ENCODE measurements around the gene ALG2. TPM values are rescaled to one million over a fixed set of nuclear protein-coding genes. Genes with fewer than 3 reads are reported as not detected.
A peak's percentile ranks its signal among the peaks of the same experiment; 100 is the strongest.
"Not testable (repeated sequence)": the region's sequence is repeated elsewhere in the genome, so short reads cannot be mapped to it uniquely, and the experiment has no call there.

ALG2 gene
- total RNA-seq, 1 donor from 2014 or later, result 35.4 TPM

GRCh38 chr9:99244344-99245260 lies 22.9 kb upstream of the ALG2 start:
- no peaks in the 10 kb centered on the region for H3K9me3 ChIP-seq
- H3K4me1 ChIP-seq, result no peaks in the 10 kb centered on the region
- DNase-seq, result no peak
- H3K4me3 ChIP-seq, result no peak overlapping the region
- intact Hi-C loops (cut with DNase I), result no loop called here
- ATAC-seq, result peak in 1 of 2 donors; percentile 25
- H3K27ac ChIP-seq, result no peak overlapping the region
- no peak for TF ChIP-seq CTCF (IDR thresholded peaks at IDR 0.05)
- H3K36me3 ChIP-seq, result peaks cover 15% of the 10 kb centered on the region
- no peaks in the 10 kb centered on the region for H3K27me3 ChIP-seq (ENCODE audit: low read depth)

- Histone ChIP-seq H3K4me3 (no peak overlapping the region), H3K27ac (no peak overlapping the region), H3K27me3 (ENCODE audit: low read depth) (no peaks in the 10 kb centered on the region), H3K9me3 (no peaks in the 10 kb centered on the region), H3K4me1 (no peaks in the 10 kb centered on the region), H3K36me3 (peaks cover 31% of the 10 kb centered on the region)
- no peak for TF ChIP-seq CTCF (IDR thresholded peaks at IDR 0.05)
- intact Hi-C loops (cut with DNase I), result no loop called here
- ATAC-seq, result no peak
- no peak for DNase-seq
These were observed 19.4 kb upstream of the ALG2 start for GRCh38 chr9:99241106-99241505.

GRCh38 chr9:99239341-99240060 lies 17.8 kb upstream of the ALG2 start:
- Histone ChIP-seq H3K4me1 (no peaks in the 10 kb centered on the region), H3K27me3 (ENCODE audit: low read depth) (no peaks in the 10 kb centered on the region), H3K36me3 (peaks cover 38% of the 10 kb centered on the region), H3K4me3 (no peak overlapping the region), H3K27ac (no peak overlapping the region), H3K9me3 (no peaks in the 10 kb centered on the region)
- no peak for TF ChIP-seq CTCF (IDR thresholded peaks at IDR 0.05)
- intact Hi-C loops (cut with DNase I), result no loop called here
- DNase-seq (no peak), ATAC-seq (no peak)

GRCh38 chr9:99238331-99238730 lies 16.6 kb upstream of the ALG2 start:
- H3K36me3 ChIP-seq, result peaks cover 46% of the 10 kb centered on the region
- intact Hi-C loops (cut with DNase I), result no loop called here

GRCh38 chr9:99237849-99238248 lies 16.1 kb upstream of the ALG2 start:
- H3K4me3 ChIP-seq; intact Hi-C loops (cut with DNase I); ATAC-seq; H3K4me1 ChIP-seq; H3K9me3 ChIP-seq; H3K27me3 ChIP-seq (ENCODE audit: low read depth); DNase-seq; H3K27ac ChIP-seq: not testable (repeated sequence)
- peaks cover 51% of the 10 kb centered on the region for H3K36me3 ChIP-seq

More at GRCh38 chr9:99238331-99238730, 16.6 kb upstream of the ALG2 start:
- no peak overlapping the region for H3K27ac ChIP-seq
- no peak for DNase-seq
- H3K9me3 ChIP-seq, result no peaks in the 10 kb centered on the region
- no peaks in the 10 kb centered on the region for H3K4me1 ChIP-seq
- no peaks in the 10 kb centered on the region for H3K27me3 ChIP-seq (ENCODE audit: low read depth)
- no peak overlapping the region for H3K4me3 ChIP-seq
- ATAC-seq, result no peak
- TF ChIP-seq CTCF (IDR thresholded peaks at IDR 0.05), result no peak

- Histone ChIP-seq H3K36me3 (peaks cover 56% of the 10 kb centered on the region), H3K9me3 (no peaks in the 10 kb centered on the region), H3K4me3 (no peak overlapping the region), H3K27me3 (ENCODE audit: low read depth) (no peaks in the 10 kb centered on the region), H3K27ac (no peak overlapping the region), H3K4me1 (no peaks in the 10 kb centered on the region)
- TF ChIP-seq CTCF (IDR thresholded peaks at IDR 0.05), result no peak
- intact Hi-C loops (cut with DNase I), result no loop called here
- DNase-seq, result no peak
- ATAC-seq, result no peak
These were observed 15.6 kb upstream of the ALG2 start for GRCh38 chr9:99237356-99237755.

Data from lower lobe of right lung (tissue), 2 donors.